GM12878 (cell line): ENCODE measurements around the gene PSMD11.

Experiments
- CTCF ChIP-seq, 3 experiments: IDR thresholded peaks in 2 of 3; conservative IDR thresholded peaks in 1 of 3; 2 replicates each; pipeline ENCODE4 v1.5.1; 2011; ENCODE audit warnings: low read depth in 3 of 3, low read length in 3 of 3, mild to moderate bottlenecking in 3 of 3, control low read depth in 2 of 3, moderate library complexity in 2 of 3, inconsistent platforms in 1 of 3, mixed read lengths in 1 of 3; ENCODE audit not compliant: control insufficient read depth in 2 of 3, insufficient read depth in 1 of 3; ENCODE audit errors: extremely low read depth in 1 of 3
- EP300 ChIP-seq, 2 experiments: fragments of 150-350 bp in 1 of 2; IDR thresholded peaks; 2 replicates each; pipeline ENCODE4 v1.6.1; 2011 to 2012; ENCODE audit warnings: low read depth in 2 of 2, low read length in 2 of 2, borderline replicate concordance in 1 of 2, improper control_type of control experiment in 1 of 2, inconsistent platforms in 1 of 2; ENCODE audit not compliant: control insufficient read depth in 1 of 2
- EZH2 ChIP-seq: IDR thresholded peaks from 2 replicates; pipeline ENCODE4 v1.6.1; 2012; ENCODE audit warnings: low read depth, mild to moderate bottlenecking, control low read depth, inconsistent platforms, low read length, borderline replicate concordance; ENCODE audit not compliant: control insufficient read depth
- GABPA ChIP-seq: IDR thresholded peaks from 2 replicates; pipeline ENCODE4 v1.6.1; 2014; ENCODE audit warnings: antibody characterized with exemption, low read depth, mild to moderate bottlenecking, inconsistent platforms
- NFIC ChIP-seq: IDR thresholded peaks from 2 replicates; pipeline ENCODE4 v1.6.1; 2012; ENCODE audit warnings: low read depth, mild to moderate bottlenecking, inconsistent platforms, low read length, moderate library complexity
- POLR2A ChIP-seq: IDR thresholded peaks from 2 replicates; pipeline ENCODE4 v1.6.1; 2011; ENCODE audit warnings: low read depth, mild to moderate bottlenecking, low read length
- RAD51 ChIP-seq: fragments of 450-650 bp; IDR thresholded peaks from 2 replicates; pipeline ENCODE4 v1.6.1; 2016; ENCODE audit warnings: moderate library complexity, mild to moderate bottlenecking, inconsistent platforms
- SMAD5 ChIP-seq: IDR thresholded peaks from 2 replicates; pipeline ENCODE4 v1.6.1; 2016; ENCODE audit warnings: antibody characterized with exemption, low read depth
- SMC3 ChIP-seq: IDR thresholded peaks from 2 replicates; pipeline ENCODE4 v1.6.1; 2011; ENCODE audit warnings: low read length, improper control_type of control experiment, borderline replicate concordance
- SUZ12 ChIP-seq: fragments of 200-600 bp; sonication (generic); IDR thresholded peaks from one replicate; pipeline ENCODE4 v1.6.1; 2018; ENCODE audit warnings: antibody characterized with exemption, mild to moderate bottlenecking; ENCODE audit not compliant: unreplicated experiment
- TAF1 ChIP-seq: IDR thresholded peaks from 2 replicates; pipeline ENCODE4 v1.6.1; 2011; ENCODE audit warnings: mild to moderate bottlenecking, low read depth, low read length, borderline replicate concordance
- YY1 ChIP-seq: IDR thresholded peaks from 2 replicates; pipeline ENCODE4 v1.6.1; 2011; ENCODE audit warnings: low read depth, mild to moderate bottlenecking, low read length
- ZBTB33 ChIP-seq: fragments of 450-650 bp; IDR thresholded peaks from 2 replicates; pipeline ENCODE4 v1.6.1; 2017; ENCODE audit warnings: mild to moderate bottlenecking

- TF ChIP-seq CTCF (IDR thresholded peaks at IDR 0.05 in 2 of 3, conservative IDR thresholded peaks at IDR 0.05 in 1 of 3; ENCODE audit: control insufficient read depth in 2 of 3, extremely low read depth in 1 of 3, insufficient read depth in 1 of 3, low read depth in 3 of 3, low read length in 3 of 3) (no peak), POLR2A (no peak), GABPA (no peak), RAD51 (no peak), TAF1 (no peak), EZH2 (no peak), ZBTB33 (no peak), NFIC (no peak), SMC3 (no peak), SMAD5 (no peak), SUZ12 (no peak), EP300 (IDR thresholded peaks at IDR 0.05; ENCODE audit: borderline replicate concordance in 1 of 2, control insufficient read depth in 1 of 2, low read depth in 2 of 2, low read length in 2 of 2) (no peak), YY1 (no peak)
These were observed 73.7 kb downstream of the PSMD11 start for GRCh38 chr17:32517982-32518381.
